RPMI7951 (cell line): Measurements from ENCODE around the gene KCNQ1. TPM values are rescaled to one million over a fixed set of nuclear protein-coding genes. Genes with fewer than 3 reads are reported as not detected.

Experiments
- DNase-seq: peaks from one replicate; pipeline ENCODE4 v3.0.0-alpha.2; 2012; ENCODE audit warnings: low read depth
- total RNA-seq: library from RNA; depleted of rRNA; stranded (reverse); fragments of >200 nt; shearing (Covaris generic); gene quantifications from 2 replicates; pipeline ENCODE4 v1.2.3, GENCODE V29; 2014

KCNQ1 gene
- total RNA-seq, 1 experiment from 2014 or later = not detected

GRCh38 chr11:2880646-2881045, 435.8 kb downstream of the KCNQ1 start:
- DNase-seq = no peak

- DNase-seq = no peak
Observed at GRCh38 chr11:2881076-2881980, 436.5 kb downstream of the KCNQ1 start.

DNA sequence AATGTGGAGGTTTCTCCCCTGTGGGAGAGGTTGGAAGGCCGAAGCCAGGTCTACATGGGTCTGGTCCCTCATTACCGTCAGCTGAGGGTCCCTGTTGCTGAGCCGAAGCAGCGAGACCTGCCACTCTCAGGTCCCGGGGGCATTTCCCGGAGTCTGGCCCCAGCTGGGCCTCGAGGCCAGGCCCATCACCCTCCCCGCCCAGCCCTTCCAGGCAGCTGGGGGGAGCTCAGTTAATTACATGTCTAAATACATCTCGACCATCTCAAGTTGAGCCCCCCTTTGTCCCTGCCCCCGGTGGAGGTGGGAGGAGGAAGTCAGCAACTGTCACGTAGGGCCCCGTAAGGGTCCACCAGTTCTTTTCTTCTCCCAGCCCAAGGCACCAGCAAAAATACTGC, 437.2 kb downstream of the KCNQ1 start:
- no peak for DNase-seq

GRCh38 chr11:2882396-2883110, 437.7 kb downstream of the KCNQ1 start:
- no peak for DNase-seq

- DNase-seq = no peak
Observed at GRCh38 chr11:2883640-2883978, 438.8 kb downstream of the KCNQ1 start.

DNA sequence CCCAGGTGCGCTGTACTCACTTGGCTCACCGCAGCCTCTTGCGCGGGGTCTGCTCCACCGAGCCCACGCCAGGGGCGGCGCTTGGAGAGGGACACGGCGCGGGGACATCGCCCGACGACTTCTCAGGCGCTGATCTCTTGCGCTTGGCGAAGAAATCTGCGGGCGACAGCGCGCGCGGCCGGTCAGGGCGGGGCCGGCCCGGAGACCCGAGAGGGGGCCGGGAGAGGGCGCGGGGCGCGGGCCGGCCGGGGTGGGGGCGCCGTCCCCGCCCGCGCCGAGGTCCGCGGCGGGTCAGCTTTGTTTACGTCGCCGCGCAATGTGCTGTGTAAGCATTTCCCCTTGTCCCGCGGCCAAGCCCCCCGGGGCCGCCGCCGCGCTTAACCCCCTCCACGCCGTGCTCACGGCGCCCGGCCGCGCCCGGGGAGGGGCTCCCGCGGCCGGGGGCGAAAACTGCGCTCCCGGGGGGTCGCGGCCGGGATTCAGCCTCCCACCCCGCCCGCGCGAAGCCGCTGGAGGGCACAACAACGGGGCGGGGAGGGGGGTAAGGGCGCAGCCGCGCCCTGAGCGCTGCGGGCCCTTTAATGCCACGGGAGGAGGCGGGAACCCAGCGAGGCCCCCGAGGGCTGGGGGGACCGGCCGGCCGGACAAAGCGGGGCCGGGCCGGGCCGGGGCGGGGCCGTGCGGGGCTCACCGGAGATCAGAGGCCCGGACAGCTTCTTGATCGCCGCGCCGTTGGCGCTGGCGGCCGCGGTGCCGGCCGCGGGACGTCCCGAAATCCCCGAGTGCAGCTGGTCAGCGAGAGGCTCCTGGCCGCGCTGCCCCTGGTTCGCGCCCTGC, 439.4 kb downstream of the KCNQ1 start:
- no peak for DNase-seq

DNA sequence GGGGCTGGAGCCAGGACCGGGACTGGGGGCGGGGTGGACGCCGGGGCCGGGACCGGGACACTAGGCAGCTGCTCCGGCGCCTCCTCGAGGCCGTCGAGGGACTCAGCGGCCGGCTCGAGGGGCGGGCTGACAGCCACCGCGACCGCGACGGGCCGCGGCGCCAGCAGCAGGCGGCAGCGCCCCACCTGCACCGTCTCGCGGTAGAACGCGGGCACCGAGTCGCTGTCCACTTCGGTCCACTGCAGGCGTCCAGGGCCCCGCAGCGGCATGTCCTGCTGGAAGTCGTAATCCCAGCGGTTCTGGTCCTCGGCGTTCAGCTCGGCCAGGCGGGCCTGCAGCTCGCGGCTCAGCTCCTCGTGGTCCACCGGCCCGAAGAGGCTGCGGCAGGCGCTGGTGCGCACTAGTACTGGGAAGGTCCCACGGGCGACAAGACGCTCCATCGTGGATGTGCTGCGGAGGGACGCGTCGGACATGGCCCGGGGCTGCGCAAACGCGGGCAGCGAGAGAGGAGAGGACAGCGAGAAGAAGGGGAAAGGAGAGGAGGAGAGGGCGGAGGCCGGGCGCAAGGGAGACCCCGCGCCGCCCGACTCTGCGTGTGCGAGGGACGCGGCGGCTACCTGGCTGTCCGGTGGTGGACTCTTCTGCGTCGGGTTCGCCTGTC, 440.3 kb downstream of the KCNQ1 start:
- DNase-seq = no peak

GRCh38 chr11:2885678-2886081, 440.9 kb downstream of the KCNQ1 start, which contains the start of gene CDKN1C:
TSS of gene CDKN1C (minus strand) at chr11:2885775. CDS start at chr11:2885456, 319 bp downstream.
- DNase-seq = peak; percentile 66

DNA sequence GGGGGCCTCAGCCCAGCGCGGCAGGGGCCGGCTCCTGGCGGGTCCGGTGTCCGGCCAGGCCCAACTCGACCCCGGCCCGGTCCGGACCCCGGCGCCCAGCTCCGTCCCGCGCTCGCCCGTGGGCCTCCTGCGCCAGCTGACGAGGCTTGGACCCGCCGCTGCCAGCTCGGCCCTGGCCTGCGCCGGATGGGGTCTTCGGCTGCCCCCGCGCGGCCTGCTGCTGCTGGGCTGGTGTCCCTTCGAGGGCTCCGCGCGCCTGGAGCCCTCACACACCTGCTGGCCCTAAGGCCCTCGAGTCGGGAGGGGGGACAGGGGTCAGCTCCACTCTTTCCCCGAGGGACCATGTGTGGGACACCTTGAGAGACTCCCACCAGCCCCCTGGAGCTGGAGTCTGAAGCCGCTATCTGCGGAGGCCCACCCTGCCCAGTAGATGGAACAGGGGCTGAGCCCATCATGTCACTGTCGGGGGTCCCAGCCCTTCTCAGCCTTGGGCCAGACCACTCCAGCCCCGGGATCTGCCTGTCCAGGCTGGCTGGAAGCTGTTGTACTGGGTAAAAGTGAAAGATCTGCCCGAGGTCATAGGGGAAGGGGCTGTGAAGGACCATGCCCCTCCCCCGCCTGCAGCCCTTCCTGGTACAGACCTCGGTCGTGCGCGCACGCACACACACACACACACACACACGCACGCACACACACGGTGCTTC, 441.5 kb downstream of the KCNQ1 start:
- DNase-seq = no peak

- no peak for DNase-seq
Observed at GRCh38 chr11:2886936-2887335, 442.1 kb downstream of the KCNQ1 start.

GRCh38 chr11:2887515-2888195, 442.8 kb downstream of the KCNQ1 start:
- DNase-seq = no peak

DNA sequence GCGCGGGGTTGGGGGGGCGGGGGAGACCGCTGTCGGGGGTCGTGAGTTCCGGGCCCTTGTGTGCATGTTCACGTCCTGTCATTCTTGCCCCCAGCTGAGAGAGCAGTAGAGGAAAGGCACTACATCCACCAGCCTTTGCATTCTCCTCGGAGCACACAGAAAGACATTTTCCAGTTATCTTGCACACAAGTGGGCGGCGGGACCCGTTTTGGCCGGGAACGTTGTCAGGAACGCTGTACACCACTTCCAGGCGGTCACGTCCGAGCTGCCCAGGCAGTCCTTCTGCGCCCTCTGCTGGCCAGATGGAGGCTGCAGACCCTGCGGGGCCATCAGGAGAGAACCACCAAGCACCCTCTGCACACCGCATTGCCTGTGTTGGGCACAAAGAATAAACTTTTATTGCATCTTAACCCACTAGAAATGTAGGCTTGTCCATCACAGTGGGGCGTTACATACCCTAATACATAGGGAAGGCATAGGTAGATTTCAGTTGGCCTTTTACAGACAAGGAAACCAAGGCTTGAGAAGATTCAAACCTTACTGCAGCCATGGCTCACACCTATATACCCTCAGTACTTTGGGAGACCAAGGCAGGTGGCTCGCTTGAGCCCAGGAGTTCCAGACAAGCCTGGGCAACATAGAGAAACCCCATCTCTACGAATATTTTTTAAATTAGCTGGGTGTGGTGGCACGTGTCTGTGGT, 443.6 kb downstream of the KCNQ1 start:
- peak; percentile 68 for DNase-seq

DNA sequence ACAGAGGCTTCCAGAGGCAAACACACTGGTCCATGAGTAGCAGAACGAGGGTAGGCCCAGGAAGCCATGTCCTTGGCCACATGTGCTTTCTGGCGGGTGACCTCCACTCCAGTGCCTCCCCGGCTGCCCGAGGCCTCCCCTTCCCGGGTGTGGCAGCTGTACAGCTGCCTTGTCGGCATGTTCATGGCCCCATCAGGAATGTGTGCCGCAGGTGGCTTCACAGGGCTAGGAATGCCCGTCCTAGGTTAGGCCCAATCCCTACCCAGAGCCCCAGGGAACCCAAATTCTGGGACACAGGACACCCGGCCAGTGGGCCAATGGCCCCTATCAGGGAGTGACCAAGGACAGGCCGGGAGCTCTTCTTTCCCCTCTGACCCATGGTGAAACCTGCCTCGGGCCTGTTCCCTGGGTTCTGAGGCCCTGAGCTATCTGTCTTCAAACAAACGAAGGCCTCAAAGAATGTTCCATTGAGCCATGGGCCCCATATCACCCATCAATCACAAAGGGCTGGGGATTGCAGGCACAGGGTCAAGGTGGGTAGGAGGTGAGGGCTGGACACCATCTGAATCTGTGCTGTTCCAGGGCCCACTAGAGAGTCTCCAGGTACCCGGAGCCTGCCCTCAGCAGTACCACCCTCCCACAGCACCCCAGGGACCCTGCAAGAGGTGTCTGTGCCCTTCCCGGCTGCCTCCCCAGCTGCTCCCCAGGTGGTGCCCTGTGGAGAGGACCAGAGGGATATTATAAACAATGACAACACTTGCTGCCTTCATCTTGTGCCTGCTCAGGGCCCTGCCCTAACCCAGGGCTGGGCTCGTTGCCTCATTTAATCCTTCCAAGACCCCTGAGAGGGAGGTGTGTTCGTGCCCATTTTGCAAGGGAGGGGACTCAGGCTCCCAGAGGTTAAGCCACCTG, 444.8 kb downstream of the KCNQ1 start:
- no peak for DNase-seq

- no peak for DNase-seq
Observed at GRCh38 chr11:2890466-2891294, 445.9 kb downstream of the KCNQ1 start.

DNA sequence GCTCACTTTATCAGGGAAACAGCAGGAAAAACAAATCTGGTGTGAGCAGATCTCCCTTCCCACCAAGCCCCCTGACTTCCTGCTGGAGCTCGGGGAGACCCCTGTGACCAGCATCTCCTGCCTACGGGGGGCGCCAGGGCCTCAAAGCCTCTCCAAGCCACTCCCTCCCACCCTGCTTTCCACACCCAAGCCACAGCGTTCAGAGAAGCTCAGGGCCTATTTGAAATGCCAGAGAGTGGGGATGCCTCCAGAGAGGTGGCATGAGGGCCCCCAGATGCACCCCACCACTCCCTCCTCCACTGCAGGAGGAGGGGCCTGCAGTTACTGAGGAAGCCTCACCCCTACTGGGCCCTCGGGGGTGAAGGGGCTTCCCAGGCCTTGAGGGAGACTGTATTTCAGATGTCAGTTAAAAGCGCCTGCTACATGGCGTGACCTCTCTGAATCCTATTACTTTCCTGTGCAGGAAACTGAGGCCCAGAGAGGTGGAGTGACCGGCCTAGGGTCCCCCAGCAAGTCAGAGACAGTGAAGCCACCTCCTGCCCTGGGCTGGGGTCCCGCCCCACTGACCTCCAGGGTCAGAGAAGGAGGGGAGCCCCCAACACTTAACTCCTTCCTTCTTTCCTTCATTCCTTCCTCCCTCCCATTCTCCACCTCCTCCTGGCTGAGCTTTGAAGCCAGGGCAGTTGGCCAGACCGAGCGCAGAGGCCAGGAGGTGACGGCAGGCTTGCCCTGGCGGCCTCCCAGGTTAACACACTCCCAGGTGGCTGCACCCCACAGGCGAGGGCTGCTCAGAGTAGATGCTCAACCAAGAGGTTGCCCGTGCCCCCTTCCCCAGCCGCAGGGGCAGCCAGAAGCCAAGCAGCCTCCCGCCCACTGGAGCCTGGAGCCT, 446.8 kb downstream of the KCNQ1 start:
- DNase-seq = no peak

DNA sequence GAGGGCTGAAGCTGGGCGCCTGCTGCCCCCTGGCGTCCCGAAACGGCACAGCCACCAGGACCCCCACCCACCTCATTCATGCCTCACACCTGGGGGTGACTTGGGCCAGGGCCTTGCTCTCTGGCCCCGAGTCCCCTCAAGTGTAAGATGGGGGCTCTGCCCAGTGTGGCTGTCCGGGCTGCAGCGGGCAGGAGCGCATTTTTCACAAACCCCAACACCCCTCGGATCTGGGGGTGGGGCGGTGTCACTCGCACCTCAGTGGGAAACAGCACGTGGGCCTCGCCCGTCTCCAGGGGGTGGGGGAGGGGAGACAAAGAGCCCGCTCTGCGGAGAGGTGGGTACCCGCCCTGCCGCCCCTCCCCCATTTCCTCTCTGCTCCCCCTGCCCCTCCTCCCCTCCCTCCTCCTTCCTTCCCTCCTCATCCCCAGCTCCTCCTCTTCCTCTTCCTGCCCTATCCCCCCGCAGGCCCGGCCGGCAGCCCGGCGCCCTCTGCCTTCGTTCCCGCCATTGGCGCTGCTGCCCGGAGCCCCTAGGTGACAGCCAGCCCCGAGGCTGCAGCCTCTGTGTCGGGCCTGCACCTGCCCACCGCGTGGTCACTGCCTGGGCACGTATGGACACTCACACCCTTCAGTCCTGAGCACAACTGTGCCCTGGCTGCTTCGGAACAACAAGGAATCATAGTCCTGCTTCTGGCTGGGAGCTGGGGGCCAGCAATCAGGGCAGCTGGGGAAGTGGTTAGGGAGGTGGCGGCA, 447.6 kb downstream of the KCNQ1 start:
- DNase-seq = no peak
